Transverse colon (tissue), 4 donors: ENCODE measurements around the gene ZFPM1.

ENCODE experiments used
- CTCF ChIP-seq, 5 experiments: fragments of 200-600 bp in 3 of 5; fragments of 450-650 bp in 2 of 5; sonication (generic) in 3 of 5; IDR thresholded peaks; 1 replicate in 2 of 5; 2 replicates in 3 of 5; pipeline ENCODE4 v1.5.1; 2016 to 2017; ENCODE audit warnings: antibody characterized with exemption in 5 of 5, inconsistent platforms in 3 of 5, mild to moderate bottlenecking in 2 of 5, moderate library complexity in 1 of 5
- EP300 ChIP-seq: sonication (generic); formaldehyde crosslinking; IDR thresholded peaks from one replicate; pipeline ENCODE4 v1.6.1; 2017; ENCODE audit warnings: antibody characterized with exemption, low read depth
- POLR2AphosphoS5 ChIP-seq, 3 donors: sonication (generic); formaldehyde crosslinking; IDR thresholded peaks; one replicate each; pipeline ENCODE4 v1.6.1; 2016; ENCODE audit warnings: antibody characterized with exemption in 3 of 3

- TF ChIP-seq CTCF (IDR thresholded peaks at IDR 0.05) (no peak), EP300 (no peak), POLR2AphosphoS5 (IDR thresholded peaks at IDR 0.05) (no peak)
Observed at GRCh38 chr16:88507231-88507743, 54.2 kb downstream of the ZFPM1 start.
